Neural cell (in vitro differentiated cells): ENCODE data around the gene THAP12. TPM values are rescaled to one million over a fixed set of nuclear protein-coding genes. Genes with fewer than 3 reads are reported as not detected.

ENCODE experiments used
- H2AFZ ChIP-seq: fragments of 200-600, 300-800 bp; sonication (generic), shearing (Covaris generic); 2 replicates; pipeline ENCODE4 v1.6.0; 2014; ENCODE audit warnings: low read depth, mild to moderate bottlenecking, antibody characterized with exemption, low read length, moderate library complexity
- H3F3A ChIP-seq: fragments of 200-600 bp; shearing (Covaris generic); 2 replicates; pipeline ENCODE4 v1.6.1; 2016; ENCODE audit warnings: mild to moderate bottlenecking, moderate library complexity, mixed read lengths, antibody characterized with exemption, low read length; ENCODE audit not compliant: insufficient read depth, poor library complexity, severe bottlenecking
- H3K27ac ChIP-seq: fragments of 200-600, 300-800 bp; sonication (generic), shearing (Covaris generic); 2 replicates; pipeline ENCODE4 v1.5.1; 2014; ENCODE audit warnings: mild to moderate bottlenecking, low read length, moderate library complexity
- H3K27me3 ChIP-seq: fragments of 300-800, 200-600 bp; sonication (generic), shearing (Covaris generic); 2 replicates; pipeline ENCODE4 v1.6.0; 2014; ENCODE audit warnings: mild to moderate bottlenecking, low read depth, low read length, moderate library complexity; ENCODE audit not compliant: insufficient read depth
- H3K36me3 ChIP-seq: fragments of 300-800, 200-600 bp; sonication (generic), shearing (Covaris generic); 2 replicates; pipeline ENCODE4 v1.5.1; 2014; ENCODE audit warnings: mild to moderate bottlenecking, antibody characterized with exemption, low read length, moderate library complexity; ENCODE audit not compliant: insufficient read depth
- H3K4me2 ChIP-seq: fragments of 300-800, 200-600 bp; sonication (generic), shearing (Covaris generic); 2 replicates; pipeline ENCODE4 v1.6.0; 2014; ENCODE audit warnings: mild to moderate bottlenecking, low read length
- H3K4me3 ChIP-seq: fragments of 300-800, 200-600 bp; sonication (generic), shearing (Covaris generic); 2 replicates; pipeline ENCODE4 v1.5.1; 2014; ENCODE audit warnings: mild to moderate bottlenecking, low read length, moderate library complexity
- H3K79me2 ChIP-seq: fragments of 200-600 bp; shearing (Covaris generic); replicated peaks from 2 replicates; pipeline ENCODE4 v1.6.0; 2014; ENCODE audit warnings: mild to moderate bottlenecking, low read length, moderate library complexity; ENCODE audit not compliant: insufficient read depth
- H3K9ac ChIP-seq: fragments of 300-800, 200-600 bp; sonication (generic), shearing (Covaris generic); 2 replicates; pipeline ENCODE4 v1.6.1; 2016; ENCODE audit warnings: mild to moderate bottlenecking, low read length, mixed read lengths
- H3K9me2 ChIP-seq: fragments of 200-600 bp; shearing (Covaris generic); 2 replicates; pipeline ENCODE4 v1.6.1; 2016; ENCODE audit warnings: mild to moderate bottlenecking, low read length, mixed read lengths; ENCODE audit not compliant: insufficient read depth
- H3K9me3 ChIP-seq: fragments of 200-600, 300-800 bp; sonication (generic), shearing (Covaris generic); 2 replicates; pipeline ENCODE4 v1.6.1; 2016; ENCODE audit warnings: mild to moderate bottlenecking, mixed run types, low read length, moderate library complexity, mixed read lengths
- H4K20me1 ChIP-seq: fragments of 200-600 bp; shearing (Covaris generic); 2 replicates; pipeline ENCODE4 v1.6.1; 2016; ENCODE audit warnings: mild to moderate bottlenecking, mixed run types; ENCODE audit not compliant: insufficient read depth
- CTCF ChIP-seq: fragments of 450-650 bp; IDR thresholded peaks from 2 replicates; pipeline ENCODE4 v1.5.1; 2014; ENCODE audit warnings: antibody characterized with exemption, mild to moderate bottlenecking, moderate library complexity; ENCODE audit not compliant: poor library complexity, severe bottlenecking
- EP300 ChIP-seq: fragments of 450-650 bp; conservative IDR thresholded peaks from 2 replicates; pipeline ENCODE4 v1.6.1; 2014; ENCODE audit warnings: antibody characterized with exemption, mild to moderate bottlenecking, moderate library complexity; ENCODE audit not compliant: poor library complexity, severe bottlenecking
- EZH2 ChIP-seq: fragments of 200-600, 300-800 bp; shearing (Covaris generic), sonication (generic); IDR thresholded peaks from 2 replicates; pipeline ENCODE4 v1.6.1; 2014; ENCODE audit warnings: antibody characterized with exemption, low read length, borderline replicate concordance, mild to moderate bottlenecking; ENCODE audit not compliant: insufficient read depth, poor library complexity, severe bottlenecking
- MXI1 ChIP-seq: fragments of 450-650 bp; conservative IDR thresholded peaks from 2 replicates; pipeline ENCODE4 v1.6.1; 2014; ENCODE audit warnings: antibody characterized with exemption, mild to moderate bottlenecking; ENCODE audit not compliant: poor library complexity, severe bottlenecking
- POLR2AphosphoS5 ChIP-seq: IDR thresholded peaks from 2 replicates; pipeline ENCODE4 v1.6.1; 2012
- RAD21 ChIP-seq: fragments of 450-650 bp; conservative IDR thresholded peaks from 2 replicates; pipeline ENCODE4 v1.6.1; 2014; ENCODE audit warnings: antibody characterized with exemption, mild to moderate bottlenecking, moderate library complexity
- REST ChIP-seq: IDR thresholded peaks from 2 replicates; pipeline ENCODE4 v1.6.1; 2012; ENCODE audit warnings: borderline replicate concordance
- SMC3 ChIP-seq: fragments of 450-650 bp; conservative IDR thresholded peaks from 2 replicates; pipeline ENCODE4 v1.6.1; 2014; ENCODE audit warnings: antibody characterized with exemption, mild to moderate bottlenecking, moderate library complexity; ENCODE audit not compliant: poor library complexity
- TAF1 ChIP-seq: IDR thresholded peaks from 2 replicates; pipeline ENCODE4 v1.6.1; 2012; ENCODE audit warnings: low read depth
- polyA plus RNA-seq: library from polyadenylated mRNA; depleted of rRNA; stranded (reverse); fragments of >200 nt; gene quantifications from 2 replicates; pipeline ENCODE4 v1.2.3, GENCODE V29; 2014

THAP12 gene
- polyA plus RNA-seq, 1 donor from 2014 or later = 110 TPM

DNA sequence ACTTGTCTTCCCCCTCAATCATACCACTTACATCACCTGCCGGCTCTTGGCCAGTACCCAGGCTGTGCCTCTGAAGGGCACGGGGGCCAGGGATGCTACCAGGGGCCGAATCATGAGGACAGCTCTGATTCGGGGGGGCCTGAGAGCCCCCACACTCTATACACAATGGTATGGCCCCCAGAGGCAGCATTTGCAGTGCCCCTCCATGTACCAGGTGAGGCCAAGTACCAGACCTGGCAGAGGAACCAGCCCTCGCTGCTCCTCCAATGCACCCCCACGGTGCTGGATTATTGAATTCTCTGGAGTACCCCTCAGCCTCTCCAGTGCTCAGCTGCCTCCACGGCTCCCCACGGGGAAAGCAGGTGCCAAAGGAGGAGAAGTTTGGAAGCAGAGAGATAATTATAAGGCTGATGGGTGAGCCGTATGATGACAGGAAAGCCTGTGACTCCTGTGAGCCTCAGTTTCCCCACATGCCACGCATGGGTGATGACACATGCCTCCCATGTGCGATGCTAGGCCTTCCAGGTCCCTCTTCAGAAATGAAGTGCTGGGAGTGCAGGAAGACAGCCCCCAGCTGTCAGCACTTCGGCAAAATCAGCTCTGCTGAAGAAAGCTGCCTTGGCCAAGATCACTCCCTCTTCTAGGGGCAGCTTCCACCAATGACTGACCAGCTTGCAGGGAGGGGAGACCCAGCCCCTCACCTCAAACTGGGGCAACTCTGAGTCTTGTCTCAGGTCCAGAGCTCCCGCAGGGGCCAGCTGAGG is 69.9 kb downstream of the THAP12 start:
- Histone ChIP-seq H3K9ac (no peak overlapping the region), H4K20me1 (no peaks in the 10 kb centered on the region), H3K9me2 (no peaks in the 10 kb centered on the region), H3K27ac (no peak overlapping the region), H3K4me2 (no peak overlapping the region), H3K4me3 (no peak overlapping the region), H3F3A (no peaks in the 10 kb centered on the region), H3K27me3 (no peaks in the 10 kb centered on the region), H3K36me3 (no peaks in the 10 kb centered on the region), H3K9me3 (no peaks in the 10 kb centered on the region), H2AFZ (no peak overlapping the region), H3K79me2 (no peaks in the 10 kb centered on the region)
- TF ChIP-seq EZH2 = no peak
- no peak for TF ChIP-seq MXI1
- TF ChIP-seq RAD21 = no peak
- no peak for TF ChIP-seq EP300
- no peak for TF ChIP-seq CTCF
- TF ChIP-seq SMC3 = no peak
- TF ChIP-seq REST = no peak
- no peak for TF ChIP-seq POLR2AphosphoS5
- no peak for TF ChIP-seq TAF1

- H3K4me3 ChIP-seq = no peak overlapping the region
Measured at GRCh38 chr11:76307978-76308747, 72.8 kb downstream of the THAP12 start.

More at GRCh38 chr11:76307978-76308747, 72.8 kb downstream of the THAP12 start:
- Histone ChIP-seq H4K20me1 (no peaks in the 10 kb centered on the region), H3K27me3 (no peaks in the 10 kb centered on the region), H3K4me2 (no peak overlapping the region), H3K27ac (no peak overlapping the region), H3K9ac (no peak overlapping the region), H3F3A (no peaks in the 10 kb centered on the region), H2AFZ (no peak overlapping the region), H3K79me2 (no peaks in the 10 kb centered on the region), H3K9me2 (no peaks in the 10 kb centered on the region), H3K36me3 (no peaks in the 10 kb centered on the region), H3K9me3 (no peaks in the 10 kb centered on the region)
- TF ChIP-seq POLR2AphosphoS5 = no peak
- TF ChIP-seq EP300 = no peak
- no peak for TF ChIP-seq REST
- no peak for TF ChIP-seq SMC3
- TF ChIP-seq CTCF = no peak
- TF ChIP-seq MXI1 = no peak
- no peak for TF ChIP-seq RAD21
- TF ChIP-seq TAF1 = no peak
- no peak for TF ChIP-seq EZH2
